Measurements from ENCODE around the gene EXOC4.

EXOC4 gene

GRCh38 chr7:133827707-133828623 is 575.1 kb downstream of the EXOC4 start:
- DNase-seq (ENCODE audit: low read depth, low spot score): no peak

- DNase-seq (ENCODE audit: low read depth, low spot score): no peak
Observed at GRCh38 chr7:133828906-133829305, 576.0 kb downstream of the EXOC4 start.

- no peak for DNase-seq (ENCODE audit: low read depth, low spot score)
Observed at GRCh38 chr7:133829336-133829897, 576.5 kb downstream of the EXOC4 start.

GRCh38 chr7:133830081-133830480 is 577.2 kb downstream of the EXOC4 start:
- DNase-seq (ENCODE audit: low read depth, low spot score): no peak

- DNase-seq (ENCODE audit: low read depth, low spot score): no peak
Observed at GRCh38 chr7:133836666-133837065, 583.8 kb downstream of the EXOC4 start.

- no peak for DNase-seq (ENCODE audit: low read depth, low spot score)
Observed at GRCh38 chr7:133837224-133837623, 584.3 kb downstream of the EXOC4 start.

GRCh38 chr7:133839121-133839520 is 586.2 kb downstream of the EXOC4 start:
- no peak for DNase-seq (ENCODE audit: low read depth, low spot score)

GRCh38 chr7:133843341-133843740 is 590.5 kb downstream of the EXOC4 start:
- DNase-seq (ENCODE audit: low read depth, low spot score): no peak

- no peak for DNase-seq (ENCODE audit: low read depth, low spot score)
Observed at GRCh38 chr7:133845005-133845404, 592.1 kb downstream of the EXOC4 start.

GRCh38 chr7:133846203-133846945 is 593.5 kb downstream of the EXOC4 start:
- no peak for DNase-seq (ENCODE audit: low read depth, low spot score)

GRCh38 chr7:133850497-133851280 is 597.8 kb downstream of the EXOC4 start:
- no peak for DNase-seq (ENCODE audit: low read depth, low spot score)

GRCh38 chr7:133851411-133851810 is 598.5 kb downstream of the EXOC4 start:
- DNase-seq (ENCODE audit: low read depth, low spot score): no peak

- peak; percentile 31 for DNase-seq (ENCODE audit: low read depth, low spot score)
Observed at GRCh38 chr7:133853706-133854276, 600.9 kb downstream of the EXOC4 start.

- DNase-seq (ENCODE audit: low read depth, low spot score): no peak
Observed at GRCh38 chr7:133854739-133855138, 601.9 kb downstream of the EXOC4 start.

GRCh38 chr7:133857376-133858119 is 604.7 kb downstream of the EXOC4 start:
- DNase-seq (ENCODE audit: low read depth, low spot score): no peak

GRCh38 chr7:133858311-133858710 is 605.4 kb downstream of the EXOC4 start:
- DNase-seq (ENCODE audit: low read depth, low spot score): no peak

GRCh38 chr7:133859231-133859630 is 606.4 kb downstream of the EXOC4 start:
- no peak for DNase-seq (ENCODE audit: low read depth, low spot score)

- DNase-seq (ENCODE audit: low read depth, low spot score): no peak
Observed at GRCh38 chr7:133859871-133860450, 607.1 kb downstream of the EXOC4 start.

- no peak for DNase-seq (ENCODE audit: low read depth, low spot score)
Observed at GRCh38 chr7:133860628-133861335, 607.9 kb downstream of the EXOC4 start.

- DNase-seq (ENCODE audit: low read depth, low spot score): no peak
Observed at GRCh38 chr7:133861876-133862275, 609.0 kb downstream of the EXOC4 start.

All from brain pericyte (primary cell).